ENCODE data around the gene GPER1.

- no peak for TF ChIP-seq LEF1 (IDR thresholded peaks at IDR 0.05; ENCODE audit: borderline replicate concordance)
- TF ChIP-seq PKNOX1 (IDR thresholded peaks at IDR 0.05), result no peak
- no peak for TF ChIP-seq FOXK2 (IDR thresholded peaks at IDR 0.05)
- no peak for TF ChIP-seq FOXA1 (IDR thresholded peaks at IDR 0.05)
These were observed 23.3 kb upstream of the GPER1 start for GRCh38 chr7:1064581-1064980.
